Type B pancreatic cell (in vitro differentiated cells): Measurements from ENCODE around the gene SLC44A4. TPM values are rescaled to one million over a fixed set of nuclear protein-coding genes. Genes with fewer than 3 reads are reported as not detected.

ENCODE experiments used
- DNase-seq: peaks from one replicate; pipeline ENCODE4 v3.0.0; 2021; ENCODE audit warnings: mixed read lengths; ENCODE audit not compliant: unreplicated experiment; ENCODE audit errors: extremely low spot score
- H3K27ac Mint-ChIP-seq: 2 replicates; pipeline ENCODE4 v1.8.0; 2021; ENCODE audit warnings: mild to moderate bottlenecking, mixed read lengths
- H3K27me3 Mint-ChIP-seq: 2 replicates; pipeline ENCODE4 v1.8.0; 2021; ENCODE audit warnings: mixed read lengths
- H3K36me3 Mint-ChIP-seq: 2 replicates; pipeline ENCODE4 v1.8.0; 2021; ENCODE audit warnings: mixed read lengths
- H3K4me1 Mint-ChIP-seq: one replicate; pipeline ENCODE4 v1.8.0; 2021; ENCODE audit warnings: mixed read lengths; ENCODE audit not compliant: unreplicated experiment
- H3K4me3 Mint-ChIP-seq: 2 replicates; pipeline ENCODE4 v1.8.0; 2021; ENCODE audit warnings: mild to moderate bottlenecking, mixed read lengths
- H3K9me3 Mint-ChIP-seq: 2 replicates; pipeline ENCODE4 v1.8.0; 2021; ENCODE audit warnings: mixed read lengths
- CTCF ChIP-seq: fragments of 200-600 bp; sonication (generic); conservative IDR thresholded peaks from 2 replicates; pipeline ENCODE4 v1.5.0; 2021; ENCODE audit warnings: antibody characterized with exemption, mild to moderate bottlenecking
- total RNA-seq: library from RNA; stranded (reverse); gene quantifications from 2 replicates; pipeline ENCODE4 v1.2.1, GENCODE V29; 2021; ENCODE audit warnings: low replicate concordance

The SLC44A4 gene
- total RNA-seq, 1 donor from 2014 or later = 10.6 TPM

- no peak overlapping the region for H3K27ac Mint-ChIP-seq
- no peaks in the 10 kb centered on the region for H3K27me3 Mint-ChIP-seq
- no peak for TF ChIP-seq CTCF
- H3K9me3 Mint-ChIP-seq = no peaks in the 10 kb centered on the region
- peaks cover 10% of the 10 kb centered on the region for H3K36me3 Mint-ChIP-seq
- H3K4me1 Mint-ChIP-seq = peaks cover 8% of the 10 kb centered on the region
- DNase-seq = no peak
- peak overlapping the region; percentile 86 for H3K4me3 Mint-ChIP-seq
Observed at GRCh38 chr6:31896493-31896855, 17.7 kb upstream of the SLC44A4 start.

GRCh38 chr6:31892821-31893220 lies 14.0 kb upstream of the SLC44A4 start:
- Mint-ChIP-seq H3K27ac (no peak overlapping the region), H3K27me3 (no peaks in the 10 kb centered on the region), H3K4me1 (no peaks in the 10 kb centered on the region), H3K4me3 (no peak overlapping the region), H3K36me3 (peaks cover 23% of the 10 kb centered on the region), H3K9me3 (no peaks in the 10 kb centered on the region)
- no peak for DNase-seq
- TF ChIP-seq CTCF = no peak

DNA sequence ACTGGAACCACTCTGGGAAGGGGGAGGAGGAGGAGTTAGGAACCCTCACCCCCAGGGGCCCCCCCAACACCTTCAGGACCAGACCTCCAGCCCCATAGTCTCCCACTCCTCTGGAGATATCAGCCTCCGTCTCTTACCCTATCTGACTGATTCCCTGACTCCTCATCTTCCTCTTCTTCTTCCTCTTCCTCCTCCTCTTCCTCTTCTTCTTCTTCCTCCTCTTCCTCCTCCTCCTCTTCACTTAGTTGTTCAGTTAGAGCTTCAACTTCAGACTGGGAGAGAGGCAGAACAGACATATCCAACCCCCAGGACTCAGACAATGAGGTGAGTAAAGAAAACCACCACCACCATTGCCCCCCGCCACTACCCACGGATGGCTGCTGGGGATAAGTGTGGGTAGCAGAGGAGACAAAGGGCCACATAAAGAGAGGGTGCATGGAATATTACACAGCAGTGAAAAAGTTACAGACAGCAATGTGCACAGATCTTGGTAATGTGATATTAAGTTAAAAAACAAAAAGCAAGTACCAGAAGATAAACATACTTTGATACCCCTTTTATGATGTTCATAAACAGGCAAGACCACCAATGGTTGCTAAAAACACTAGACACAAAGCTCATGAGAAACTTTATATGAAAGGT lies 10.7 kb upstream of the SLC44A4 start:
- Mint-ChIP-seq H3K36me3 (peaks cover 30% of the 10 kb centered on the region), H3K9me3 (no peaks in the 10 kb centered on the region), H3K4me1 (no peaks in the 10 kb centered on the region), H3K4me3 (no peak overlapping the region), H3K27ac (no peak overlapping the region), H3K27me3 (no peaks in the 10 kb centered on the region)
- DNase-seq = no peak
- no peak for TF ChIP-seq CTCF

GRCh38 chr6:31888276-31889258 lies 9.8 kb upstream of the SLC44A4 start:
- no peak for DNase-seq
- Mint-ChIP-seq H3K36me3 (peaks cover 30% of the 10 kb centered on the region), H3K4me1 (no peaks in the 10 kb centered on the region), H3K9me3 (no peaks in the 10 kb centered on the region), H3K27ac (no peak overlapping the region), H3K4me3 (no peak overlapping the region), H3K27me3 (no peaks in the 10 kb centered on the region)
- peak; percentile 78 for TF ChIP-seq CTCF

DNA sequence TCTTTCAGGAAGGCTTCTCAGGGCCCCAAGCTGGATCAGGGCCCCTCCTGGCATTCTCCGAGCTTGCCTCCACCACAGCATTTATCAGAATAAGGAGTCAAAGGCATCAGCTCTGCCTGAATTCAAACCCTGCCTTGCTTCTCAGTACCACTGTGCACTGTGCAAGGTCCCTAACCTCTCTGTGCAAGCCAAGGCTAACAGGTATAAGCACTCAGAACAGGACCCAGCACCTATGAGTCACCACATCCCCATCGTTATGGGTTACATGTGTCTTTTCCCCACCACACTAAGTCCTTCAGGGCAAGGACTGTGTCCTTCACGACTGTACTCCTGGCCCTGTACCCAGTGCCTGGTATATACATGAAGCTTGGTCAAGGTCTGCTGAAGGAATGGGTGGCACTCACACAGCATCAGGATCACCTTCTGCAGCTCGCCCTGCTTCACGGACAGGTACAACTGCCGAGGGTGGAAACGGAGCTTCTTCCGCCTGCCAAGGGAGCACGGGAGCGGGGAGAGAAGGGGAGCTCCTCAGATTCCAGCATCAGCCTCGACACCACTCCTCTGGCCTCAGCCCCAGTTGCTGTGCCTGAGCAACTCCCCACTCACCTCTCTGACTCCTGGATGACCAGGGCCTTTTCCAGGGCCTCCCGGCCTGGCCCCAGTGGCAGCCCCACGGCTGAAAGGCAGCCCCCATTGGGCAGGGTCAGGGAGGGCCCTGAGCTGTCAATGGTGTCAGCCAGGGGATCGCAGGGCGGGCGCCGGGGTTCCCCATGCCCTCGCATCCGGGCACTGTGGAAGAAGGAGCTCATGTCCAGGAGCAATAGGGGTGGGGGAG lies 8.6 kb upstream of the SLC44A4 start:
- Mint-ChIP-seq H3K27me3 (no peaks in the 10 kb centered on the region), H3K27ac (no peak overlapping the region), H3K4me3 (no peak overlapping the region), H3K9me3 (no peaks in the 10 kb centered on the region), H3K4me1 (no peaks in the 10 kb centered on the region), H3K36me3 (peaks cover 25% of the 10 kb centered on the region)
- no peak for DNase-seq
- no peak for TF ChIP-seq CTCF
